NCI-H2081 (cell line): ENCODE results near the gene THBS2.
A peak's percentile ranks its signal among the peaks of the same experiment; 100 is the strongest.
"Not testable (repeated sequence)": the region's sequence is repeated elsewhere in the genome, so short reads cannot be mapped to it uniquely, and the experiment has no call there.

ENCODE experiments used
- DNase-seq, 2 experiments: peaks; one replicate each; lab custom pipeline; 2025; lab: John Stamatoyannopoulos, UW

Gene THBS2

DNA sequence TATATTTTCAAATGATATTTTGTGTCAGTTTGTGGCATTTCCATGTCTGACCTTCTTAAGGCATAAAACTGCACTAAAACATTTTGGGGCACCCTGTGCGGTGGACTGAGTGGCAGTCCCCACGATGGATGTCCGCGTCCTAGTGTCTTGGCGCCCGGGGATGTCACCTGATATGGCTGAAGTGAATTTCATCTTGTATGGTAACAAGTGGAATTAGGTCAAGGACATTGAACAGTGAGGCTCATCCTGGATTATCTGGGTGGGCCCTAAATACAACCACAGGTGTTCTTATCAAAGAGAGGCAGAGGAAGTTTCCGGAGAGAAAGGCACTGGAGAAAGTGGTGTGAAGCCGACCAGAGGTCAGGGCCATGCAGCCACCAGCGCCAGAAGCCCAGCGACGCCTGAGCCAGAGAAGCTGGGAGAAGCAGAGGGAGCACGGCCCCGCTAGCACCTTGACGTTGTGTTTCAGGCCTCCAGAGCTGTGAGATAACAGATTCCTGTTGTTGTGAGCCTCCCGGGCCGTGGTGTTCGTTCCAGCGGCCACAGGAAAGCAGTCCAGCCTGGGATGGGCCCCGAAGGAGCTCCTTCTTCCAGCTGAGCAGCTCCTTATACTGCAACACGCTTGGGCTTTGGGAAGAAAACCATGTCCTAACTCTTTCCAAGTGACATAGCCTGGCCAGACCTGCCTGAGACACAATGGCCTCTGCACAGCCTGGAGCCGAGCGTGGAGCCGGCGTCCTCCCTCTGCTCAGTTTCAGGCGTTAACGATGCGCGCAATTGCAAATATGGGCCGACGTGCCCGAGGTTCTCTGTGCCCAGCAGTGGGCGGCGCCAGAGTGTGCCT is 22.5 kb downstream of the THBS2 start:
- DNase-seq = no peak

GRCh38 chr6:169230322-169230665 is 23.4 kb downstream of the THBS2 start:
- no peak for DNase-seq

DNA sequence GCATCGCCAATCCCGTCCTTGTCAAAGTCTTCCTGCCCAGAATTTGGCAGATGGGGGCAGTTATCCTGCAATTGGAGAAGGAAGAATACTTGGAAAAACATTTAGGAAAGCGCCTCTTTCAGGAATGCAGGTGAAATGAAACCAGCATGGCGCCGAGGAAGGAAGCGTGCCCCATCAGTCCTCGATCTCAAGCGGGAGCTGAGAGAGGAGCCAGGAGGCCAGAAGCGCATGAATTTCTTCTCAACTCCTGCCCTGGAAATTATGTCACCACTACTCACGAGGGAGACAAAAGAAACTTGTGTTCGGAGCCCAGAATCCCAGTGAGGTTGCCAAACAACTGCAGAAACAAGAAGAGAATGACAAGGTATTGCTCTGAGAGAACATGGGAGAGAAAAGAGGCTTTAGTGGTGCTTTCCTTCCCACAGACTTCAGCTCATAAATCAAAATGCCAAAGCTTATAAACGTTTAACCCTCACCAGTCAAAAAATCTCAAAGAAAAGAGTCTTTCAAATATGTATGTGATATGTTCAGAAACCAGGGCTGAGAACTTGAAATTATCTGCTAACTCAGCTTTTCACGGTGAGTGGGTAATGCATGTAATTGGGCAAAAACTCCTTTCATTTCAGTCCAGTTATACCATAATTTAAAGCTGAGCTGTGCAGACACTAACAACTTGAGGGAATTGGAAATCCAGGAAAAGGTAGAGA is 23.9 kb downstream of the THBS2 start:
- no peak for DNase-seq

GRCh38 chr6:169227116-169227515 is 26.5 kb downstream of the THBS2 start:
- DNase-seq = no peak

- no peak for DNase-seq
Measured at GRCh38 chr6:169225887-169226286, 27.8 kb downstream of the THBS2 start.

DNA sequence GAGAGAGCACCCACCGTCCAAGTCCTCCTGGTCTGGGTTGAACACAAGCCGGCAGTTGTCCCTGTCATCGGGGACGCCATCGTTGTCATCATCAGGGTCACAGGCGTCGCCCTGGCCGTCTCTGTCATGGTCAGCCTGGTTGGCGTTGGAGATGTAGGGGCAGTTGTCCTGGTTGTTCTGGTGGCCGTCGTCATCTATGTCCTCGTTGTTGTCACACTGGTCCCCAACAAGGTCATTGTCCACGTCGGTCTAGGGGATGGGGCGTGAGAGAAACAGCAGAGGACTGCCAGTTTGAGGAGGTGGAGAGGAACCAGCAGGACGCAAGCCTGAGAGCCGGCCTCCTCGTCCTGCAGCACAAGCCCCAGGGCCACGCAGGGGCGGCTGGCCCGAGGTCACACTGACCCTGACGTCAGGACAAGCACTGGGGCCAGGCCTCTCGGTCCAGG is 28.5 kb downstream of the THBS2 start:
- no peak for DNase-seq

- no peak for DNase-seq
Measured at GRCh38 chr6:169224716-169225115, 28.9 kb downstream of the THBS2 start.

DNA sequence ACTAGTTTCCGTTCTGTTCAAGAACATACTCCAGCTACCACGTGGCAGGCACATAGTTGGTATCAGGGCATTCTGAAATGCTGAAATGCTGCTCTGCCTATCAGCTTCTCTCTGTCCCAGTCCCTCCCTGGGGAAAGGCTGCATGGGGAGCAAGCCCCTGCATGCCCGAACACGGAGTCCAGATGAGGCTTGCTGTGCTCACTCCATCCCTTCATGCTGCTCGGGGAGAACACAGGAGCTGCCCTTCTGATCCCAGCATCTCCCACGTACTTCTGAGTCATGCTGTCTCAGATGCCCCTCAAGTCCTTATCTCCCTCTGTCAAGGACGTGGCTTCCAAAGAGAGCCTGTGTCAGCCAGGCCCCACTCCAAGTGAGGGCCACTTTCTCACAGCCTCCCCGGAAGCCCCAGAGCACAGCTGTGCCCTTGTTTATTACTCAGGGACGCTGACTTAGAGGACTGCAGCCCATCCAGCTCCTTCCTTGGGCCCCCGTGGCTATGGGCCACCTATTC is 29.4 kb downstream of the THBS2 start:
- DNase-seq = no peak

GRCh38 chr6:169223006-169223405 is 30.6 kb downstream of the THBS2 start:
- no peak for DNase-seq

DNA sequence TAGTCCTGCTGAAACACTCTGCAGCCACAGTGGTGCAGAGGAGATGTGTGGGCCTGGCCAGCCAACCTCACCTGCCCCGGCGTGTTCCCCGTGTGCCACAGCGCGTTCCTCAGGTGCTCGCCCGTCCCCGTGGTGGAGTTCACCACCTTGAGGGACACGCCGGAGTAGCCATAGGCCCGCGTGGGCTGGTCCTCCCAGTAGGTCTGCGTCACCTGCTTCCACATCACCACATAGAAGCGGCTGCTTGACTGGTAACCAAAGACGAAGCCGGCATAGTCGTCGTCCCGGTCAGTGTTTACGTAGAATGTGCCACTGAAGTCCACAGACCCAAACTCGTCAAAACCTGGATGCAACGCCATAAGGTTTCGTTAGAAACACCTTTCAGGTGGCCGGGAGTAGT is 31.5 kb downstream of the THBS2 start:
- DNase-seq = no peak

DNA sequence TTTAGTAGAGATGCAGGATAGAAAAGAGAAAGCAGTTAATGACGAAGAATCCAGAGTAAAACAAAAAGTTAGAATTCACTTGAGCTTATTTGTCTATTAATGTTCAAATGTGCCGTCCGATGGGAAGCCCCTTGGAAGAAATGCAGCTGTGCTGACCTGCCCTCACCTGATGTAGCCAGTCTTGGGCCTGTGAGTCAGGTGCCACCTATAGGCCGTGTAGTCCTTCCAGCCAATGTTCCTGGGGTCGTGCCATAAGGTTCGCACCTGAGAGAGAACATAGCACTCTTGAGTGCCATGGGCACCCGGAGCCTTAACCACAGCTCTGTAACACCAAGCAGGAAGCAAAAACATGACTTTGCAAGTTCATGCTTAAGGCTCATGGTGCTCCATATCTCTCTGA is 32.4 kb downstream of the THBS2 start:
- no peak for DNase-seq

GRCh38 chr6:169220068-169220964 is 33.3 kb downstream of the THBS2 start:
- no peak for DNase-seq

GRCh38 chr6:169217972-169218371 is 35.7 kb downstream of the THBS2 start:
- no peak for DNase-seq

GRCh38 chr6:169216830-169217229 is 36.8 kb downstream of the THBS2 start:
- DNase-seq = no peak

- no peak for DNase-seq
Measured at GRCh38 chr6:169215201-169215681, 38.4 kb downstream of the THBS2 start.

DNA sequence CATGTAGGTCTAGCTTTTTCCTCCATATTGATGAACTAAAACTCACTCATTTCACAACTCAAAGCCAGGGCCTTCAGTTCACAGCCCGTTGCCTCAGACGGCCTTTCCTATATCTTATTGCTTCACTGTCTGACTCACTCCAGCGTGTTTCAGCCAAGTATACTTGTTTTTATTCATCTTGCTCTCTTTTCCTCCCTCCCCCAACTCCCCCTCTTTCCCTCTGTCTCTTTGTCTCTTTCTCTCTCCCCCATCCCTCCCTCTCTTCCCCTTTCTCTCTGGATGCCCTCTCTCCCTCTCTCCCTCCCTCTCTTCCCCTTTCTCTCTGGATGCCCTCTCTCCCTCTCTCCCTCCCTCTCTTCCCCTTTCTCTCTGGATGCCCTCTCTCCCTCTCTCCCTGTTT is 38.9 kb downstream of the THBS2 start:
- not testable (repeated sequence) for DNase-seq

DNA sequence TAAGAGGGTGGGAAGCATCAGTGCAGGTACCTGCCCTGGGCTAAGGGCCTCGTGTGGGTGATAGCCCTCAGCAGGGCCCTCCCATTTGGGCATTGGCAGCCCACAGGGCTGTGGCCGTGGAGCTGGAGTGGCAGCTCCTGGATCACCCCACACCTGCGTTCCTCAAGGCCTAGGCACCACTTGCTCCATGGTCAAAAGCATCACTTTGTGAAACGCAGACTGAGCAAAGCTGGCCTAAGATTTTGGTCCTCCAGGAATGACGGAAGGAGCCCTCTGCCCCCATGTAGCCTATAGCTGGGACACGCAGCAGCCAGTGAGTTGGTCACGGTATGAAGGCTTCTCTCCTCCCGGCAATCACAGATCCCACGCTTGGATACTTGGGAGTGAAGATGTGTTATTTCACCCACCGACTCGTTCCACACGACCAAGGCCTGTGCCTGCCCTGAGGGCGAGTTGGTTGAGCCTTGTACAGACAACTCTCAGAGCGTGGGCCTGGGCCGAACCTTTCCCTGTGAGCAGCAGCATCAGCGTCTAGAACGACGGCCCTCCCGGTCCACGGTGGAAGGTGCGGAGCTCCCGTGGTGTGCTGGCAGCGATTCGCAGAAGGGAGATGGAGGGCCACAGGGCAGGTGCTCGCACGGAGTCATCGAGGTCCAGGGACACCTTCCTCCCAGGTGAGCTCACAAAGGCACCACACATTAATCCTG is 39.7 kb downstream of the THBS2 start:
- DNase-seq = no peak

DNA sequence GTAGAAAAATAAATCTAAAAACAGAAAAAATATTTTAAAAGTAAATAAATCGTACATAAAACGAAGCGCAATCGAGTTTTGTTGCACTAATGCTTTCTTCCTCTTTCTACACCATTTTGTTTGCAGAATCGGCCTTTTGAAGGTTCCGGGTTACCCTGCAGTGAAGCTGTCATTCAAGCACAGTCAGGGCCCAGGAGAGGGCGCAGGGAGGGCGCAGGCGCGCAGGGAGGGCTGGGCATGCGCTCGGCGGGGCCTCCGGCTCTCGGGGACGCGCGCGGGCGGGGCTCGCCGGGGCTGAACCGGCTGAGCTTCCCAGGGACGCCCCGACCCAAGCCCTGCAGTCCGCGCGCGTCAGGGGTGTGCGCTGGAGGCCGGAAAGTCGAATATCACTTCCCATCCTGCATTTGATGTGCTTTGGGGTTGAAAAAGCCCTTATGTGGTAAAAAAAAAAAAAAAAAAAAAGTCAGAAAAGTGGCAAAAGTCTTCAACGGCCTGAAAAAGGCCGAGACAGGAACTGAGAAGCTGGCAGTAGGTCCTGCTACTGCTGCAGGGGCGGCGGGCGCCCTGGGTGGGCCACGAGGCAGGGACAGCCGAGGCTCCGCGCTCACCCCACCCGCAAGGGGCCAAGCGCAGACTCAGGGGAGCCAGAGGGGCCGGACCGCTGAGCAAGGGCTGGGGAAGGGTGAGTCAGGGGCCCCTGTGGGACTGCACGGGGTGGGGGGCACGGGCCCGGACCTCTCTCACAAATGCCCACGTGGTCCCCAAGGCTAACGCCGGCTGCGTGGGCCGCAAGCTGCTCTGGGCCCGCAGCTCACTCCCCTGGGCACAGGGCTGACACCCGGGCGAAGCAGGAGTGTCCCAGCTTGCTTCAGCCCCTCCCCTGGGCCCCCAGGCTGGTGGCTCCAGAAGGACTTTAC is 40.5 kb downstream of the THBS2 start:
- DNase-seq = peak; percentile 69 to 86

GRCh38 chr6:169212436-169212835 is 41.2 kb downstream of the THBS2 start:
- DNase-seq = no peak

DNA sequence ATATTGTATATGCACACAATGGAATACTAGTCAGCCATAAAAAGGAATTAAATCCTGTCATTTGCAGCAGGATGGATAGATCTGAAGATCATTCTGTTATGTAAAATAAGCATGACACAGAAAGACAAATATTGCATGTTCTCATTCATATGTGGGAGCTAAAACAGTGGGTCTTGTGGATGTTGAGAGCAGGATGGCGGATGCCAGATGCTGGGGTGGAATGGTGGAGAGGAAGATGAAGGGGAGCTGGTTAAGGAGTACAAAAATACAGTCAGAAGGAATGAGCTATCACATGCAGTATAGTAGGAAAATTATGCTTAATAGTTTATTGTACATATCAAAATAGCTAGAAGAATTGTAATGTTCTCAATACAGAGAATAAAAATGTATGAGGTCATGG is 41.8 kb downstream of the THBS2 start:
- DNase-seq = no peak
